ENCODE results near the gene DNAH2.

The DNAH2 gene, protein sequence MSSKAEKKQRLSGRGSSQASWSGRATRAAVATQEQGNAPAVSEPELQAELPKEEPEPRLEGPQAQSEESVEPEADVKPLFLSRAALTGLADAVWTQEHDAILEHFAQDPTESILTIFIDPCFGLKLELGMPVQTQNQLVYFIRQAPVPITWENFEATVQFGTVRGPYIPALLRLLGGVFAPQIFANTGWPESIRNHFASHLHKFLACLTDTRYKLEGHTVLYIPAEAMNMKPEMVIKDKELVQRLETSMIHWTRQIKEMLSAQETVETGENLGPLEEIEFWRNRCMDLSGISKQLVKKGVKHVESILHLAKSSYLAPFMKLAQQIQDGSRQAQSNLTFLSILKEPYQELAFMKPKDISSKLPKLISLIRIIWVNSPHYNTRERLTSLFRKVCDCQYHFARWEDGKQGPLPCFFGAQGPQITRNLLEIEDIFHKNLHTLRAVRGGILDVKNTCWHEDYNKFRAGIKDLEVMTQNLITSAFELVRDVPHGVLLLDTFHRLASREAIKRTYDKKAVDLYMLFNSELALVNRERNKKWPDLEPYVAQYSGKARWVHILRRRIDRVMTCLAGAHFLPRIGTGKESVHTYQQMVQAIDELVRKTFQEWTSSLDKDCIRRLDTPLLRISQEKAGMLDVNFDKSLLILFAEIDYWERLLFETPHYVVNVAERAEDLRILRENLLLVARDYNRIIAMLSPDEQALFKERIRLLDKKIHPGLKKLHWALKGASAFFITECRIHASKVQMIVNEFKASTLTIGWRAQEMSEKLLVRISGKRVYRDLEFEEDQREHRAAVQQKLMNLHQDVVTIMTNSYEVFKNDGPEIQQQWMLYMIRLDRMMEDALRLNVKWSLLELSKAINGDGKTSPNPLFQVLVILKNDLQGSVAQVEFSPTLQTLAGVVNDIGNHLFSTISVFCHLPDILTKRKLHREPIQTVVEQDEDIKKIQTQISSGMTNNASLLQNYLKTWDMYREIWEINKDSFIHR (N-terminal part only)

GRCh38 chr17:7716901-7717755 is at the start of gene DNAH2:
DNAH2 (plus strand) TSS chr17:7717744; CDS start chr17:7719735, 1,991 bp downstream.
- H3K9me3 ChIP-seq (ENCODE audit: control insufficient read depth, insufficient read depth, low read length), result no peaks in the 10 kb centered on the region
- H3K4me1 ChIP-seq (ENCODE audit: insufficient read depth, low read length), result peaks cover 16% of the 10 kb centered on the region
- peak within 1 kb of the TSS; percentile 79 for H3K9ac ChIP-seq (ENCODE audit: low read depth, low read length)
- no peaks in the 10 kb centered on the region for H3K36me3 ChIP-seq (ENCODE audit: insufficient read depth, low read length)

DNA sequence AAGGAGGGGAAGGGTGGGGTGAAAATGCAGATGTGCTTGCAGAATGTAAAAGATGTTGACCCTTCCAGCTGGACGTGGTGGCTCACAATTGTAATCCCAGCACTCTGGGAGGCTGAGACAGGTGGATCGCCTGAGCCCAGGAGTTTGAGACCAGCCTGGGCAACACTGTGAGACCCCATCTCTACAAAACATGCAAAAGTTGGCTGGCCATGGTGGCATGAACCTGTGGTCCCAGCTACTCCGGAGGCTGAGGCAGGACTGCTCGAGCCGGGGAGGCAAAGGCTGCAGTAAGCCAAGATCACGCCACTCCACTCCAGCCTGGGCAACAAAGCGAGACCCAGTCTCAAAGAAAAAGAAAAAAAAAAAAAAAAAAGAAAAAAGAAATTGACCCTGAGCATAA is 49.1 kb upstream of the DNAH2 start:
- H3K4me1 ChIP-seq (ENCODE audit: insufficient read depth, low read length), result no peaks in the 10 kb centered on the region
- peaks cover 24% of the 10 kb centered on the region for H3K36me3 ChIP-seq (ENCODE audit: insufficient read depth, low read length)
- H3K9me3 ChIP-seq (ENCODE audit: control insufficient read depth, insufficient read depth, low read length), result 0 out of 2 replicates have a peak, but pooled peaks cover 3% of the 10 kb centered on the region
- no peak overlapping the region for H3K9ac ChIP-seq (ENCODE audit: low read depth, low read length)

GRCh38 chr17:7673239-7673638 is 44.3 kb upstream of the DNAH2 start:
- Histone ChIP-seq H3K36me3 (ENCODE audit: insufficient read depth, low read length) (peaks cover 41% of the 10 kb centered on the region), H3K9ac (ENCODE audit: low read depth, low read length) (no peak overlapping the region), H3K9me3 (ENCODE audit: control insufficient read depth, insufficient read depth, low read length) (peaks cover 9% of the 10 kb centered on the region), H3K4me1 (ENCODE audit: insufficient read depth, low read length) (peaks cover 18% of the 10 kb centered on the region; the same call in 1 of the 2 replicates)

DNA sequence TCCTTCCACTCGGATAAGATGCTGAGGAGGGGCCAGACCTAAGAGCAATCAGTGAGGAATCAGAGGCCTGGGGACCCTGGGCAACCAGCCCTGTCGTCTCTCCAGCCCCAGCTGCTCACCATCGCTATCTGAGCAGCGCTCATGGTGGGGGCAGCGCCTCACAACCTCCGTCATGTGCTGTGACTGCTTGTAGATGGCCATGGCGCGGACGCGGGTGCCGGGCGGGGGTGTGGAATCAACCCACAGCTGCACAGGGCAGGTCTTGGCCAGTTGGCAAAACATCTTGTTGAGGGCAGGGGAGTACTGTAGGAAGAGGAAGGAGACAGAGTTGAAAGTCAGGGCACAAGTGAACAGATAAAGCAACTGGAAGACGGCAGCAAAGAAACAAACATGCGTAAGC is 42.6 kb upstream of the DNAH2 start:
- Histone ChIP-seq H3K9me3 (ENCODE audit: control insufficient read depth, insufficient read depth, low read length) (peaks cover 9% of the 10 kb centered on the region), H3K36me3 (ENCODE audit: insufficient read depth, low read length) (peaks cover 36% of the 10 kb centered on the region), H3K9ac (ENCODE audit: low read depth, low read length) (no peak overlapping the region), H3K4me1 (ENCODE audit: insufficient read depth, low read length) (peaks cover 18% of the 10 kb centered on the region; the same call in 1 of the 2 replicates)

DNA sequence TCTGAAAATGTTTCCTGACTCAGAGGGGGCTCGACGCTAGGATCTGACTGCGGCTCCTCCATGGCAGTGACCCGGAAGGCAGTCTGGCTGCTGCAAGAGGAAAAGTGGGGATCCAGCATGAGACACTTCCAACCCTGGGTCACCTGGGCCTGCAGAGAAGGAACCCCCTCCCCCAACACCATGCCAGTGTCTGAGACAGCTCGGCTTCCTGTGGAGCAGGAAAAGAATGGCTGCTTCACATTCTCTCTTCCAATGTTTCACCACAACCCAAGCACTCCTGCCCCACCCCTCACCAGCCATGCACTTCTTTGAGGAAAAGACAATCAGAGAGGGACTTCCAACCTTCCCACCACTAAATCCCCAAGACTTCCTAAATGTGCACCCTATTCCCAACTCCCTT is 41.0 kb upstream of the DNAH2 start:
- no peak overlapping the region; the same call in 1 of the 2 replicates for H3K9ac ChIP-seq (ENCODE audit: low read depth, low read length)
- peaks cover 18% of the 10 kb centered on the region; the same call in 1 of the 2 replicates for H3K4me1 ChIP-seq (ENCODE audit: insufficient read depth, low read length)
- peaks cover 9% of the 10 kb centered on the region for H3K9me3 ChIP-seq (ENCODE audit: control insufficient read depth, insufficient read depth, low read length)
- peaks cover 35% of the 10 kb centered on the region for H3K36me3 ChIP-seq (ENCODE audit: insufficient read depth, low read length)

DNA sequence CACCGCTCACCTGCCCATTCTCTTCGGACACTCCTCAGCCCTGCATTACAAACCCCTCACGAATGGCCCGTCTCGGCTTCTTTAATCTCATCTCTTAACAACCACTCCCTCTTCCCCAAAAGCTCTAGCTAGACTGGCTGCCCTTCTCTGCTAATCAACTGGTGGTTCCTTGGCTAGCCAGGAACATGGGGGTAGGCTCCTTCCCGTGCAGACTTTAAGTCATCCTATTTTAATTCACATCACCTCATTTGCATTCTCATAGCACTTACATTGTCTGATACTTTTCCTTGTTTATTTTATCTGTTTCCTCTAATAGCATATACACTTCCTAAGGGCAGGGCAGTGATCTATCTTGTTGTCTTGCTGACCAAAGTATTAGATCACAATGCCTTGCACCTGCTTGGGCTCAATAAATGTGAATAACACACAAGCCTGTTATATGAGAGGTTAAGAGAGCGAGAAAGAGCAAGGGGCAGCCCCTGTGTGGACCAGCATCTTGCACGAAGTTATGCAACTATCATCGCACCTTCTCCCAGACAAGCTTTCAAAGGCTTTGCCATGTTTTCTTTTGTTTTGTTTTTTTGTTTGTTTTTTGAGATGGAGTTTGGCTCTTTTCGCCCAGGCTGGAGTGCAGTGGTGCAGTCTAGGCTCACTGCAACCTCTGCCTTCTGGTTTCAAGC is 40.0 kb upstream of the DNAH2 start:
- H3K9ac ChIP-seq (ENCODE audit: low read depth, low read length), result no peak overlapping the region; the same call in 1 of the 2 replicates
- H3K4me1 ChIP-seq (ENCODE audit: insufficient read depth, low read length), result peaks cover 18% of the 10 kb centered on the region; the same call in 1 of the 2 replicates

GRCh38 chr17:7684851-7685532 is 32.6 kb upstream of the DNAH2 start:
- no peaks in the 10 kb centered on the region for H3K36me3 ChIP-seq (ENCODE audit: insufficient read depth, low read length)
- no peaks in the 10 kb centered on the region for H3K9me3 ChIP-seq (ENCODE audit: control insufficient read depth, insufficient read depth, low read length)
- peaks cover 6% of the 10 kb centered on the region; the same call in 1 of the 2 replicates for H3K4me1 ChIP-seq (ENCODE audit: insufficient read depth, low read length)
- peak overlapping the region; percentile 93 for H3K9ac ChIP-seq (ENCODE audit: low read depth, low read length)

More for the DNA sequence above, 40.0 kb upstream of the DNAH2 start:
- H3K36me3 ChIP-seq (ENCODE audit: insufficient read depth, low read length), result peaks cover 30% of the 10 kb centered on the region
- peaks cover 9% of the 10 kb centered on the region for H3K9me3 ChIP-seq (ENCODE audit: control insufficient read depth, insufficient read depth, low read length)

GRCh38 chr17:7685533-7686221 is 31.9 kb upstream of the DNAH2 start:
- H3K9ac ChIP-seq (ENCODE audit: low read depth, low read length), result peak overlapping the region; percentile 93
- H3K4me1 ChIP-seq (ENCODE audit: insufficient read depth, low read length), result peaks cover 6% of the 10 kb centered on the region; the same call in 1 of the 2 replicates
- H3K9me3 ChIP-seq (ENCODE audit: control insufficient read depth, insufficient read depth, low read length), result no peaks in the 10 kb centered on the region
- no peaks in the 10 kb centered on the region for H3K36me3 ChIP-seq (ENCODE audit: insufficient read depth, low read length)

GRCh38 chr17:7686222-7687071 is 31.1 kb upstream of the DNAH2 start:
- Histone ChIP-seq H3K9me3 (ENCODE audit: control insufficient read depth, insufficient read depth, low read length) (no peaks in the 10 kb centered on the region), H3K36me3 (ENCODE audit: insufficient read depth, low read length) (no peaks in the 10 kb centered on the region), H3K9ac (ENCODE audit: low read depth, low read length) (peak overlapping the region; percentile 93)

GRCh38 chr17:7687072-7687907 is 30.3 kb upstream of the DNAH2 start, which contains the start of gene TP53:
TP53 (minus strand) TSS chr17:7687490; CDS start chr17:7676594, 10,896 bp downstream.
- H3K9me3 ChIP-seq (ENCODE audit: control insufficient read depth, insufficient read depth, low read length), result no peaks in the 10 kb centered on the region
- peak within 1 kb of the TSS; percentile 93 for H3K9ac ChIP-seq (ENCODE audit: low read depth, low read length)
- H3K4me1 ChIP-seq (ENCODE audit: insufficient read depth, low read length), result peaks cover 6% of the 10 kb centered on the region; the same call in 1 of the 2 replicates
- no peaks in the 10 kb centered on the region for H3K36me3 ChIP-seq (ENCODE audit: insufficient read depth, low read length)

More at GRCh38 chr17:7686222-7687071, 31.1 kb upstream of the DNAH2 start:
- peaks cover 6% of the 10 kb centered on the region; the same call in 1 of the 2 replicates for H3K4me1 ChIP-seq (ENCODE audit: insufficient read depth, low read length)
